ENCODE results near the gene CLECL1. TPM values are rescaled to one million over a fixed set of nuclear protein-coding genes. Genes with fewer than 3 reads are reported as not detected.

Gene CLECL1
- total RNA-seq, 1 experiment from 2014 or later: not detected

DNA sequence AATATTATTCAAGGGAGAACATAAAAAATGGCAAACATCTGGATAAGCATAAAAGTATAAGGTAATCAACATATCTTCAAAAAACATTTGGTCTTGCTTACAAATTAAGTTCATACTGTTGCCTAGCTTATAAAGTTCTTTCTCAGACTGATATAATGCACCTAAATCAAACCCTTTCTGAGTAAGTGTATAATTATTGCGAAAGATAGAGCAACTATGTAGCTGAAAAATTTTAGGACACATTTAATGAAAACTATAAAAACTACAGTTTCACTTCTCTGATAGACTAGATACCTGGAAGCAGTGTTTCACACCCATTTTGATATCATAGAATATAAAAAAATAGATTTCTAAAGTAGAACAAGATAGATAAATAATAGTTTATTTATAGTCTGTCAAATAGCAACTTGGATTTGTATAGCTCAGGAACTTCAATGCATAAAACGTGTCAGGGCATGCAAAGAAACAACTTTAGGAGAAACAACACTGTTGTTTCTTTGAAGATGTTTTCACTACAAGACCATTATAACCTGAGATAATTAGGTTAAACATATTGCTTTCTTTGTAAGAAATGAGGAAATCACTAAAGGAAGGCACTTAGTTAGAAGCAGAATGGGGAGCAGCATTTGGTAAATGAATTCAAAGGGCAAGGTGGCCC is 7.6 kb downstream of the CLECL1 start:
- Histone ChIP-seq H3K4me2 (ENCODE audit: low read length) (no peak overlapping the region), H2AFZ (ENCODE audit: low read depth, low read length, poor library complexity, severe bottlenecking) (no peak overlapping the region), H3K27me3 (ENCODE audit: insufficient read depth, low read length) (peaks cover 66% of the 10 kb centered on the region), H3K27ac (ENCODE audit: low read depth, low read length) (no peak overlapping the region), H3K9ac (ENCODE audit: low read length) (no peak overlapping the region), H3K4me1 (ENCODE audit: control insufficient read depth in 1 of 2, insufficient read depth in 2 of 2, low read length in 2 of 2) (no peaks in the 10 kb centered on the region), H3K9me3 (ENCODE audit: control insufficient read depth in 1 of 2, insufficient read depth in 1 of 2, low read depth in 1 of 2, low read length in 2 of 2) (no peaks in the 10 kb centered on the region), H3K4me3 (replicated peaks in 1 of 2; ENCODE audit: low read depth in 1 of 2, low read length in 2 of 2) (no peak overlapping the region), H3K79me2 (ENCODE audit: insufficient read depth, low read length) (no peaks in the 10 kb centered on the region), H3K9me2 (ENCODE audit: insufficient read depth) (no peaks in the 10 kb centered on the region), H3K36me3 (ENCODE audit: control insufficient read depth in 1 of 2, insufficient read depth in 2 of 2, low read length in 2 of 2) (no peaks in the 10 kb centered on the region), H4K20me1 (ENCODE audit: insufficient read depth) (no peaks in the 10 kb centered on the region)
- ChIA-PET RAD21 (ENCODE audit: low non-redundant PET in 1 of 2, low total read pairs in 2 of 2, uncharacterized antibody in 2 of 2, unreplicated experiment in 2 of 2) (no interaction called here), POLR2A (no interaction called here), CTCF (interaction anchor here (1.0 to 1.8 kb wide), 4 partner anchors 14 to 25 kb away, joined by 3 to 6 read pairs (median 6); no protein-coding TSS in a partner anchor)
- no TSS peak for BruUV-seq (replicated peaks)
- no peak for TF ChIP-seq SIN3A (IDR thresholded peaks at IDR 0.05; ENCODE audit: low read depth)
- TF ChIP-seq ATF3 (IDR thresholded peaks at IDR 0.05): no peak
- TF ChIP-seq FOSL1 (IDR thresholded peaks at IDR 0.05; ENCODE audit: low read depth): no peak
- no peak for TF ChIP-seq JUND (IDR thresholded peaks at IDR 0.05)
- no peak for TF ChIP-seq MAX (IDR thresholded peaks at IDR 0.05)
- no peak for TF ChIP-seq POLR2AphosphoS5 (IDR thresholded peaks at IDR 0.05; ENCODE audit: low read depth, low read length)
- TF ChIP-seq EZH2 (IDR thresholded peaks at IDR 0.05): no peak
- no peak for TF ChIP-seq ZBTB33 (IDR thresholded peaks at IDR 0.05; ENCODE audit: extremely low read depth, insufficient replicate concordance, low read length)
- DNase-seq (ENCODE audit: low read depth, low spot score): no peak
- no peak for ATAC-seq
- intact Hi-C loops (cut with micrococcal nuclease): no loop called here

Data from HCT116 (cell line).